ENCODE data around the gene GPA33.

GRCh38 chr1:167086768-167087167, 3.4 kb downstream of the GPA33 start:
- TF ChIP-seq CTCF (IDR thresholded peaks at IDR 0.05; ENCODE audit: poor library complexity): no peak
- TF ChIP-seq EZH2phosphoT487 (IDR thresholded peaks at IDR 0.05; ENCODE audit: low read depth, severe bottlenecking, unreplicated experiment): no peak
